HG03342 (cell line): ENCODE results near the gene C2CD2.

ENCODE experiments used
- ATAC-seq: cut with Tn5 transposase; IDR thresholded peaks from one replicate; pipeline ENCODE4 v1.9.1; 2021; ENCODE audit warnings: mild to moderate bottlenecking, moderate library complexity; ENCODE audit not compliant: unreplicated experiment

Gene C2CD2

GRCh38 chr21:41850085-41850484 is 103.7 kb downstream of the C2CD2 start:
- no peak for ATAC-seq

DNA sequence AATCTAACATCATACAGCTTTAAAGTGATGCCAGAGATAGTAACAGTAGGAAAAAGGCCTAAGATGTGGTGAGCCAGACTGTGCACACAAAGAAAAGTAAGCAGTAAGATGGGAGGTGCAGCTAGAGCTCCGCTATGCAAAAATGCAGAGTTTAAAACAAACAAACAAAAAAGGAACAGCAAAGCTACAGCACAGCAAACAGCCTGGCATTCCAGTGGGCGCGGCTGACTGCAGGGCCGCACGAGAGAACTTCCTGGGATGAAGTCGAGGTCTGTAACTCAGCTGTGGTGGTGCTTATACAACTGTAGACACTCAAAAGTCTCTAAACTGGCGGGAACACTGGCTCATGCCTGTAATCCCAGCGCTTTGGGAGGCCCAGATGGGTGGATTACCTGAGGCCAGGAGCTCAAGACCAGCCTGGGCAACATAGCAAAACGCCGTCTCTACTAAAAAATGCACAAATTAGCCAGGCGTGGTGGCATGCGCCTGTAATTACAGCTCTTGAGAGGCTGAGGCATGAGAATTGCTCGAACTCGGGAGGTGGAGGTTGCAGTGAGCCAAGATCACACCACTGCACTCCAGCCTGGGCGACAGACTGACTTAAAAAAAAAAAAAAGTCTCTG is 104.7 kb downstream of the C2CD2 start:
- no peak for ATAC-seq

DNA sequence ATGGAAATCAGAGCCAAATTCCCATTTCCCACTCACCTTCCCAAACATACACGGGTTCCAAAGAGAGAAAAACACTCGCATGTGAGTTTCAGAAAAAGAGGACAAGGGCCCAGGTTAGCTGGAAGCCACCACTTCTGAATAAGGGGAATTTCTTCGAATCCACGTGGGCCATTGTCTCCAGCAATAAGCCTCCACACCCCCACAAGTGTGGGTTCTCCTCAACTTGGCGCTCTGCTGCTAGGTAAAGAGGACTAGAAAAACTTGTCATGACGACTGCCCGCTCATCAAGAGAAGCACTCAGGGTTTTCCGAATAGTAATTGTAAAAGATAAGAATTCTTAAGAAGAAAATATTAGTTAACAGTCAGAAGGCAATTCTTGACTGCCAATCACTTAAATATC is 105.3 kb downstream of the C2CD2 start:
- ATAC-seq = no peak

- no peak for ATAC-seq
Measured at GRCh38 chr21:41847066-41847804, 106.6 kb downstream of the C2CD2 start.

DNA sequence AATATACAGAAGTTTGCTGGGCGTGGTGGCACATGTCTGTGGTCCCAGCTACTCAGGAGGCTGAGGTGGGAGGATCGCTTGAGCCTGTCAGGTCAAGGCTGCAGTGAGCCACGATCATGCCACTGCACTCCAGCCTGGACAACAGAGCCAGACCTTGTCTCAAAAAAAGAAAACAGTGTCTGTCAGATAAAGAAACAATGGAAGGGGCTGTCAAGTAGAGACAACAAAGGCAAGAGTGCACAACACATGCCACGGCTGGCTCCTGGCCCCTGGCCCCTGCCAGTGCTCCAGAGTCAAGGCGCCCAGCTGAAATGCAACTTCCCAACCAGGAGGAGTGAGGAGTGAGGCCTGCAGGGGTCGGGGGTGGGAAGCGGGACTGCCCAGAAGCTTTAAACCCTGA is 107.3 kb downstream of the C2CD2 start:
- ATAC-seq = no peak

DNA sequence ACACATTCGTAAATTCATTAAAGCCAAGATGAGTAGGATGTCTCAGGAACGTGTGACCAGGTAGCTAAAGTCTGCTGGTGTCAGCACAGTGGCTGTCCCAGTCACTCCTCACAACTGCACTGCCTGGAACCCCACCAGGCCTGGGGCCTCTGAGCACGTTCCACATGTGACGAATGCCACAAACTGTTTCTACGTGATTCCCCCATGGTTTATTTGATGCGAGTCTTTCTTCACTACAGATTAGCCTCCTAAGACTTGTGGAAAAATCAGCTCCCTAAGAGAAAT is 107.8 kb downstream of the C2CD2 start:
- no peak for ATAC-seq

- no peak for ATAC-seq
Measured at GRCh38 chr21:41845310-41846032, 108.3 kb downstream of the C2CD2 start.

GRCh38 chr21:41843584-41843983 is 110.2 kb downstream of the C2CD2 start:
- ATAC-seq = no peak

GRCh38 chr21:41840880-41841279 is 112.9 kb downstream of the C2CD2 start:
- ATAC-seq = no peak

- no peak for ATAC-seq
Measured at GRCh38 chr21:41839387-41840000, 114.3 kb downstream of the C2CD2 start.

DNA sequence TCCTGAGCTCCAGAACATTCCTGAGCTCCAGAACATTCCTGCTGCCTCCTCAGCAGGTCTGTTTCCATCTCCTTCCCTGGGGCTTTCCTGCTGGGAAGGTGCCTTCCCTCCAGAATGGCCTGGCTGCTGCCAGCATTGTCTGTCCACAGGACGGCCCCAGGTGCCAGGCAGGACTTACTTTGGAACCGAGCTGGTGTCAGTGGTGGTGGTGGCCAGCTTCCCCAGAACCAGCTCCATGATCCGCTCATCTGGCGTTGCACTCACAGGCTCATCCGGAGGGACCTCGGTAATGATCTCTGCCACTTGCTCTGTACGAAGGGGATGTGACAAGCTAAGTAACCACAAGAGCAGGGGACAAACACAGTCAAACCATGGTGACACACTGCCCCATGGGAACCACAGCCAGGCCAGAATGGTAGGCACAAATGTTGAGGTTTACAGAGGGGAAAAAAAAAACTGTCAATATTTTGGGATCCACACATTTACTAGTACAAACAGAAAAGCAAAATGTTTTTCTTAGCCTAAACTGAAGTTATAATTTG is 116.0 kb downstream of the C2CD2 start:
- no peak for ATAC-seq

GRCh38 chr21:41836166-41837015 is 117.4 kb downstream of the C2CD2 start:
- no peak for ATAC-seq

GRCh38 chr21:41835711-41836154 is 118.1 kb downstream of the C2CD2 start:
- no peak for ATAC-seq
